ENCODE results near the gene PPP1R26. TPM values are rescaled to one million over a fixed set of nuclear protein-coding genes. Genes with fewer than 3 reads are reported as not detected.

Gene PPP1R26
- total and polyA plus RNA-seq, 2 of the 8 experiments (the other 6 are each of a cell fraction or from before 2014, with no cell fraction given), result 9.8 to 32.7 TPM

DNA sequence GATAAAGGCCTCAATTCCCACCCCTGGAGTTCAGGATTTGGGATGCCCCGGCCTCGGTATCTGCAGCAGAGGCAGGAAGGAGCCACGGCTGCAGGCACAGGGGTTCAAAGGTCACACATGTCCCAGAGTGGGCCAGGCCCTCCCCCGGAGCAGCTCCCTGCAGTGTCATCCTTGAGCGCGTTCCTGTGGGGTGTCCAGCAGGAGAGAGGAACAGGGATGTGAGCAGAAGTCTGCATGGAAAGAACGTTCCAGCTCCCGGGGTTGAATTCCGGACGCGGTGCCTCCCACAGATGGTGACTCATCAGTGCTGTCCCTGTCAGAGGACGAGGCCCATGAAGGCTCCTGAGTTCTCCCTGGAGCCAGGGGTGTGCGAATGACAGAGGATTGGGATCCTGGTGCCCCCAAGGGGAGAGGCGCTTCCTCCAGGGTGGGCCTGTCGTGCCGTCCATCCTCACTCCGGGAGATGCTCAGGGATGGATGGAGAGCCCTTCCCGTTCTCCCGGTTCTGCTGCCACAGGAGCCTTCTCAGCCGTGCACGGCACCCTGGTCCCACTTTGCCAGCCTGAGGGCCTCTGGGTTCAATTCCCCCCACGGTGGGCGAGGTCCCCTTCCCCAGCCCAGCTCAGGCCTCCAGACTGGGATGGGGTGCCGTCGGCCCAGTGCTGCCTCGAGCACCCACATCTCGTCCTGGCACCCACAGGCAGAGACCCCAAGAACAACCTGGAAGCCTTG, 44.7 kb downstream of the PPP1R26 start (continued):
- no peak for TF ChIP-seq SIX5 (IDR thresholded peaks at IDR 0.05; ENCODE audit: low read depth, low read length)
- TF ChIP-seq SP2 (IDR thresholded peaks at IDR 0.05; ENCODE audit: low read length), result no peak
- TF ChIP-seq, protein P1, sequence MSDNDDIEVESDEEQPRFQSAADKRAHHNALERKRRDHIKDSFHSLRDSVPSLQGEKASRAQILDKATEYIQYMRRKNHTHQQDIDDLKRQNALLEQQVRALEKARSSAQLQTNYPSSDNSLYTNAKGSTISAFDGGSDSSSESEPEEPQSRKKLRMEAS (IDR thresholded peaks at IDR 0.05), result no peak
- TF ChIP-seq SUZ12 (IDR thresholded peaks at IDR 0.05; ENCODE audit: low read length), result no peak
- no peak for TF ChIP-seq SRF (IDR thresholded peaks at IDR 0.05; ENCODE audit: low read depth, low read length)
- TF ChIP-seq BACH1 (IDR thresholded peaks at IDR 0.05; ENCODE audit: low read length), result no peak
- TF ChIP-seq TAF7 (optimal IDR thresholded peaks at IDR 0.05; ENCODE audit: borderline replicate concordance, low read depth, low read length), result no peak
